Raji (cell line): ENCODE results near the gene PBX3.

Experiments used
- POLR2A ChIP-seq: IDR thresholded peaks from 2 replicates; pipeline ENCODE4 v1.6.1; 2011; ENCODE audit warnings: low read depth, low read length, control low read depth; ENCODE audit not compliant: insufficient read depth

Gene PBX3

DNA sequence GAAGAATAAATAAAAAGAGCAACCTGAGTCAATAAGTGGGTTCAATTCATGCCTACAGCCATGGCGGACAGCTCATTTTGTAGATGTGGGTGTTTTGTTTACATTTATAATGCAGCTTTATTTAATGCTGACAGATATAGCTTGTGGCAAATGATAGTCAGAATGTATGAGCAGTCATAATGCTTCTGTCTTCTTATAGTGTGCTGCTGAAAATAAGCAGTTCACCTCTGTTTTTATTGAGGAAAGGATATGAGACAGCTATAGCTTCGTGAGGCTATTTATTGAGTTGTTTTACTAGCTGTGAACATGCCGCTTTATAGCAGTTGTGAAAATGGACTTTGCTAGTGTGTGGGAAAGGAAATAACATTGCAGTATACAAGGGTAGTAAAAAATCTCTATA lies 147.4 kb downstream of the PBX3 start:
- TF ChIP-seq POLR2A = no peak

- TF ChIP-seq POLR2A = no peak
Measured at GRCh38 chr9:125896404-125896803, 149.2 kb downstream of the PBX3 start.

DNA sequence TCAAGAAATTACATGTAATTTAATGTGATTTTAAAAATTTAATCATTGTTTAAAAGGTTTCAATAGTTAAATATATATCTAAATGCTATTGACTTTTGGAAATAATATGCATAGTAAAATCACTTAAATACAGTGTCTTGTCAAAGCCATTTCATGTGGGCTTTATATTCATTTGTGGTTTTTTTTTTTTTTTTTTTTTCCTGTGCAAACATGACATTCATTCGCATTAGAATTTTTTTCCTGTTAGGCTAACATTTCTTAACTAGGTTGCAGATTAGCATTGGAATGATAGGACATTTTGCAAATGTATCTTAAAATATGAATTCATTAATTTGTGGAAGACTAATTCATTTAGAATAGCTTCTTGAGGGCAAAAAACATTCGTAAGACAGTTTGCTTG lies 149.8 kb downstream of the PBX3 start:
- no peak for TF ChIP-seq POLR2A

DNA sequence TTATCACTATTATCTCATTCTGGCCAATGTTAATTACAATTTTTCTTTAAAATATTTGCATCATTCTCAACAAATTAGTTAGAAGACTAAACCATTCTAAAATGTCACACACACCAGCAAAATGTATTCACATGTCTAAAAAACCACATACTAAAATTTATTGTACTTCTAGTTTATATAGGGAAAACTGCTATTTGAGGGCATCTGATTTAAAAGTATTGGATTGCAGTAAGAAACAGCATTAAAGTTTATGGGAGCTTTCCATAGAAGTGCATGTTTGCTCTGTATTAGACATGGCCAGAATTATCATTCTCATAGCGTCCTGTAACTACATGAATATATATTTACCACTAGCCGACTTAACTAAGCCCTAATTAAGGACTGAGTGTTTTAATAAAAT lies 150.3 kb downstream of the PBX3 start:
- no peak for TF ChIP-seq POLR2A

DNA sequence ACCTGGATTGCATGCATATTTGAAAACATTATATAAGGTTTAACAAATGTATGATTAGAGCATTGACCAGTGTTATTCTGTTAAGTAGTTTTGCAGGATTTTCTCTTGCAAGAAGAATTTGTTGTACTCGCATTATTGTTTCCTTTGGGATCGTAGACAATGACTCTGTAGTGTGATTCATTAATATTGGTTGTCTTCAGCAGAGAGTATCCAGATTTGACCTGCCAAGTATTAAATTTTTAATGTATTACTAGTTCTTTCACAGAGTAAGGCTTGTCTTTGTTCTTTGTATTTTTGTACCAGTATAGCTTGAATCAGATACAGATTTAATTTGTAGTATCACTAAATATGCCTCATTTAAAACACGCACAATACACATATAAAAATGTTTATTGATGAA lies 155.0 kb downstream of the PBX3 start:
- no peak for TF ChIP-seq POLR2A

DNA sequence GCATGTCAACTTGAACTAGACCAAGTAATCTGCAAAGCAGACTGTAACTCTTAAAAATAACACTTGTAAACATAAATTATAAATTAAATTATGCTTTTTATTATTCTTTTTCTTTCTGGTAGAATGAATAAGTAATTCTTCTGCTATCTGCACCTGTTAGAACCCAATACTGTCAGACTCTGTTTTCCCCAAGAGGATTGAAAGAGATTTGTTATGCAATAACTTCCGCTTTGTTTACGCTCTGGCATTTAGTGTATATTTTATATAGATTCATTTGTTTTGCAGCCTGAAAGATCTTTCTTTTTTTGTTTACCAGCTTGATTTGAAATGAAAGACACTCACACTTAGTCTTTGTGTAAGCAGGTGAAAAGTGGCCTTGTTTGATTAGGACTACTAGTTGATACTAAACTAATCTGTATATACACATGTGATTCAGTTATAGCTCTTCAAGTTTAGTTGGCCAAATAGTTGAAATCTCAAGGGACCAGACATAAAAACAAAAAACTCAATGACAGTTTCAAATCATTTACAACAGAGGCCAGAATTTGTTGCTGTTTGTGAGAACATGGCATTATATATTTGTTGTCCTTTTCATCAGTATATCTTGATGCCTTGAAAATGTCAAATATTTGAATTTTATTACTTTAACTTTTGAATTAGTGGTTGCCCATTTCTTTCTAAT lies 155.8 kb downstream of the PBX3 start:
- no peak for TF ChIP-seq POLR2A

DNA sequence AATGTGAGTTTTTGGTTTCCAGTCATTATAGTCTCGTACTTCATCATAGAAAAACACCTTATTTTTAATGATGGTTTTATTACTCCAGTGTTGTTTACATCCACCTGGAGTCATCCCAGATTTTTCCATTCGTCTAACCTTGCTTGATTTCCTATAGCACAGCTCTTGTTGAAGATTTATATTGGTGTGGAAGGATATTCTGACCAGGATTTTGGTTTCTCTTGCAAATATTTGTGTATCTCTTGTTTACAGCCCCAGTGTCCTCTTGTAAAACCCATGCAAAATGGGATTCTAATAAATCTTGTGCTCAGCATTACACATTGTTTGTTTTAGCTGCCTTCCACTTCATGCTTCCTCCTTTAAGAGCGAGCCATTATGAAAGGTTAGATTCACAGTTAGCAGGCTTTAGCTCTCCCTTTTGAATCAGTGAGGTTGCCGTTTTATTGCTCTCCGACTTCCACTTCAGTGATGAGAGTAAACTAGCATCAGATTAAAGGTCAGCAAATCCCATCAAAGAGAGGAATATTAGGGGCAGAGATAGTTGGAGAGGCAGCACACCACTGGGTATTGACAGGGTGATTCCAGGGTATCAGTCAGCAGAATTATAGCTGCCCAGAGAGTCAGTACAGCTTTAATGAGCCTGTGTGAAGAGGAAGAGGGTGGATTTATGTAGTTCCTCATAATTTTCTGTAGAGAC lies 157.1 kb downstream of the PBX3 start:
- TF ChIP-seq POLR2A = no peak

- no peak for TF ChIP-seq POLR2A
Measured at GRCh38 chr9:125906144-125906543, 159.0 kb downstream of the PBX3 start.

DNA sequence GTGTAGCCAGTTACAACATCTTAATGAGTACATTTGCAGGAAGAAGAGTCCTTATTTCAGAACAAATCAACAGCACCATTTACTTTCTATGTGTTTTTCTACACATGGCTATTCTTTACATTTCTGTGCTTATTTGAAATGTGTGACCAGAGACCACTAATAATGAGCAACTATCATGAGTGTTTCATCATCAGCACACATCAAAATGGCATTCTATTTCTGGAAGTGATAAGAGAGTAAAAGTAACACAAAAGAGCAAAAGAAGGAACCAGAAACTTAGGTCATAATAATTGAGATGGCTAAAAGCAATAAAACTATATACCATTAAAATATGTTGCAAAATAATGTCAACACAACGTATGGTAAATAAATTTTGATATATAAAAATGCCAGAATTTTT lies 159.7 kb downstream of the PBX3 start:
- TF ChIP-seq POLR2A = no peak

DNA sequence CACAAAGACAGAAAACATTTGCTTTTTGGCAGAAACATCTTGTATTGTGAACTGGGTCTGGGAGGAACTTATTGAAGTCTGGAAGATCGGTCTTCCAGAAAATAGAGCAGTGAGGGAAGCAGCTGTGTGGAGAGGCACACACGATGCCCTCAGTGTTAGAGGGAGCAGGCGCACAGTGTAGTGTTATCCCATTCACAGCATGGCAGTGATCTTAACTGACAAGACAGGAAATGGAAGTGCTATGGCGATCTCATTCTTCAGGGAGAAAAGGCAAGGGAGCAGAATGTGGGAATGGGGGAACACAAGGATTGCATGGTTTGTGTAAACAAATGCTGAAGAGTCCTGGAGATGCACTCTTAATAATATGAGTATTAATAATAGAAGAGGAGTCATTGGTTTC lies 161.0 kb downstream of the PBX3 start:
- no peak for TF ChIP-seq POLR2A

- TF ChIP-seq POLR2A = no peak
Measured at GRCh38 chr9:125908966-125909365, 161.8 kb downstream of the PBX3 start.

DNA sequence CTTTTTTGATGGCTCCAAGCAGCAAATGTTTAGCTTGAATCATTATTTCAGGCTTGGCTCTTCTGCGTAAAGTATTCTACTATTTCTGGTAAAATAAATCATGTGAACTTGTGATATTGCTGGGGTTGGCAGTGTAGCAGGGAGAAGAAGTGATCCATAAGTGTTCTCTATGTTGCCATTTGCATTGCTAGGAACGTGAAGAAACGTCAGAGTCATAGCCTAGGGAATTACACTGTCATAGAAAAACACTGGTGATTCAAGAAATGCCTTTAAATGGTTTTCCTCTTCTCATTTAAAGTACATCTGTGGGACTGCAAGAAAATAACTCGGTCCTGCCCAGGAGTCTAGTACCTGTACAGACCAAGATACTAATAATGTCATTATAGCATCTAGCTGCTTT lies 162.3 kb downstream of the PBX3 start:
- no peak for TF ChIP-seq POLR2A

DNA sequence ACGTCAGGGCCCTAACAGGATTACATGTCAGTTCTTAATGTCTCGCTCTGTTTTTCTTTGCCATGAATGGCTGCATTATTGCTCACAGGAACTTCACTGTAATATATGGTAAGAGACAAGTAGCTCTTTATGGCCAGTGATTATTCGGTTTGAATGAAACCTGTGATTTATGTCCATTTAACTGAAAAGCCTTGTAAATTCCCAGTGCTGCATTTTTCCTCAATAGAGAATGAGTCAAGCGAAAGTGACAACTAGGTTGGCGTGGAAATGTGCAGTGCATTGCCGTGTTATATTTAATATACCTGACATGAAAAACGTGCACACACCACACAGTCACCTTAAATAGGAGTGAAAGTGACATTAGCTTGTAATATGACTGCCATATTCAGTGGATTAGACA lies 163.1 kb downstream of the PBX3 start:
- no peak for TF ChIP-seq POLR2A

GRCh38 chr9:125911861-125912644 lies 164.9 kb downstream of the PBX3 start:
- no peak for TF ChIP-seq POLR2A

- no peak for TF ChIP-seq POLR2A
Measured at GRCh38 chr9:125912667-125913066, 165.5 kb downstream of the PBX3 start.

DNA sequence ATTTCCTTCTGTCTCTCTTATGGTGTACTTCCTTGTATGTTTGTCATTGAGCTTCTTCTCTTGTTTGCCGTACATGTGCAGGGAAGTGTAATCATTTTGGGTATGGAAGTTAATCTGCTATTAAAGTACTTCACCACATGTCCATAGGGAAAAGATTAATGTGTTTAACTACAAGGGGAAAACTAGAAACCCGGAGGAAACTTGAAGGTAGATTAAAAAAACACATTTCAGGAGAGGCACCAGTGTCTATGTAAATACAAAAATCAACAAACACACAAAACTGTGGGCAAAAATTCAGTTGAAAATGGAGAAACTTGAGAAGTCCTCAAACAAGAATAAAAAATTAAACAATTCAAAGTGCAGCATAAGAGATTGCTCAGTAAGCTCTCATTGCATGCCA lies 166.4 kb downstream of the PBX3 start:
- TF ChIP-seq POLR2A = no peak
